Caco-2 (cell line): ENCODE data around the gene SMAD2. TPM values are rescaled to one million over a fixed set of nuclear protein-coding genes. Genes with fewer than 3 reads are reported as not detected.

Experiments used
- BruUV-seq: library from RNA; stranded (reverse); fragments of 400-500 nt; replicated peaks from 2 replicates; lab custom pipeline; 2021; lab: Mats Ljungman, UMichigan
- CTCF ChIA-PET: fragments of 300-600 bp; sonication (Branson Sonifier 250); formaldehyde crosslinking; loops from one replicate; lab custom pipeline; 2022; ENCODE audit warnings: antibody characterized with exemption; lab: Charles Lee
- POLR2A ChIA-PET: fragments of 300-600 bp; sonication (Branson Sonifier 250); formaldehyde crosslinking; loops from one replicate; lab custom pipeline; 2022; ENCODE audit warnings: antibody characterized with exemption; lab: Charles Lee
- DNase-seq, 2 experiments: peaks; one replicate each; pipeline versions ENCODE4 v3.0.0 to v3.0.0-alpha.2; 2020 to 2022
- H3K27me3 ChIP-seq: replicated peaks from 2 replicates; pipeline ENCODE4 v1.6.0; 2011; ENCODE audit warnings: low read length; ENCODE audit not compliant: control insufficient read depth, insufficient read depth
- H3K36me3 ChIP-seq: 2 replicates; pipeline ENCODE4 v1.5.1; 2011; ENCODE audit warnings: low read length; ENCODE audit not compliant: control insufficient read depth, insufficient read depth
- H3K4me1 ChIP-seq: fragments of 250-450 bp; sonication (Bioruptor Pico); 2 replicates; pipeline ENCODE4 v1.5.1; 2020; ENCODE audit warnings: mild to moderate bottlenecking
- H3K4me3 ChIP-seq: 2 replicates; pipeline ENCODE4 v1.5.1; 2011; ENCODE audit warnings: low read depth, mild to moderate bottlenecking, control low read depth, low read length
- H3K9me3 ChIP-seq: fragments of 250-450 bp; sonication (Bioruptor Pico); 2 replicates; pipeline ENCODE4 v1.5.1; 2020; ENCODE audit warnings: mild to moderate bottlenecking, moderate library complexity
- H3K27ac Mint-ChIP-seq: one replicate; pipeline ENCODE4 v1.8.0; 2022; ENCODE audit warnings: mixed read lengths; ENCODE audit not compliant: unreplicated experiment
- H3K27me3 Mint-ChIP-seq: one replicate; pipeline ENCODE4 v1.8.0; 2022; ENCODE audit warnings: mixed read lengths; ENCODE audit not compliant: insufficient read depth, unreplicated experiment
- H3K36me3 Mint-ChIP-seq: one replicate; pipeline ENCODE4 v1.8.0; 2022; ENCODE audit warnings: mild to moderate bottlenecking, mixed read lengths; ENCODE audit not compliant: insufficient read depth, unreplicated experiment
- H3K4me1 Mint-ChIP-seq: one replicate; pipeline ENCODE4 v1.8.0; 2022; ENCODE audit warnings: low read depth, mixed read lengths; ENCODE audit not compliant: unreplicated experiment
- H3K4me3 Mint-ChIP-seq: one replicate; pipeline ENCODE4 v1.8.0; 2022; ENCODE audit warnings: mild to moderate bottlenecking, moderate library complexity, mixed read lengths; ENCODE audit not compliant: unreplicated experiment
- H3K9me3 Mint-ChIP-seq: one replicate; pipeline ENCODE4 v1.8.0; 2022; ENCODE audit warnings: mixed read lengths; ENCODE audit not compliant: unreplicated experiment
- intact Hi-C: fragments of 100-400 bp; cut with micrococcal nuclease; formaldehyde crosslinking; loops from one replicate; pipeline ENCODE4 v1.10.0; 2022; ENCODE audit not compliant: unreplicated experiment
- total RNA-seq: library from RNA; stranded (reverse); gene quantifications from 2 replicates; pipeline ENCODE4 v1.2.3, GENCODE V29; 2022
- TF ChIP-seq, protein P1 (sequence below), 2 experiments: fragments of 200-600 bp in 1 of 2; IDR thresholded peaks; 1 replicate in 1 of 2; 2 replicates in 1 of 2; pipeline versions ENCODE4 v1.5.1 to v1.8.0; 2011 to 2022; ENCODE audit warnings: antibody characterized with exemption in 1 of 2, control low read depth in 1 of 2, inconsistent platforms in 1 of 2, low read depth in 1 of 2, low read length in 1 of 2, mild to moderate bottlenecking in 1 of 2, moderate library complexity in 1 of 2; ENCODE audit not compliant: insufficient read depth in 1 of 2, severe bottlenecking in 1 of 2, unreplicated experiment in 1 of 2

The SMAD2 gene
- total RNA-seq, 1 experiment from 2014 or later = 53.5 TPM

GRCh38 chr18:47887227-47887626 lies 43.2 kb downstream of the SMAD2 start:
- intact Hi-C loops = no loop called here

DNA sequence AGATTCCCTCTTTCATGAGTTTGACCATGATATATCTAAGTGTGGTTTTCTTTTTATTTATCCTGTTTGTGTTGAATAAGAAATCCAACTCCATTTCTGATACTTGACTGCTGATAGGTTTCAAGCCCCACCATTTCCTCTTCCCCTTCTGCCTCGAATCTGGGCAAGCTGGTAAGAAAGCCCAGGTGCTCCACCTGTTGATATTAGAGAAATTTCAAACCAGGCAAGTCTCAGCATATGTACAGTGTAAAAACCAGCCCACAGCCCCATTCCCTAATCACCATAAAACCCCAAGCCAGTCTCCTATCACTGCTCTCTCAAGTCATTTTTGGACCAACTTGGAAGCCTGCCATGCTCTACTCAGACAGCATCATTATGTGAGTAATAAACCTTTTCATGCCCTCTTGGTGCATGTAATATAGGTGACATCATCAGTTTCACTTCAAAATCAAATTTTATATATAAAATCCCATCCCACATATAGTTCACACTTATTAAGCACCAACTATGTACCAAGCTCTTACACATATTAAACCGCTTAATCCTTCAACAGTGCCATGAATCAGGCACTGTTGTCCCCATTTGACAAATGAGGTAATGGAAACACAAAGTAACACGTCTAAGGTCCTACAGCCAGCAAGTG lies 46.6 kb downstream of the SMAD2 start:
- intact Hi-C loops = no loop called here
- no peak overlapping the region for H3K4me3 ChIP-seq
- H3K36me3 Mint-ChIP-seq = peaks cover 16% of the 10 kb centered on the region
- H3K9me3 ChIP-seq = no peaks in the 10 kb centered on the region
- H3K27ac Mint-ChIP-seq = no peak overlapping the region
- H3K36me3 ChIP-seq = no peaks in the 10 kb centered on the region
- no peaks in the 10 kb centered on the region for H3K27me3 ChIP-seq
- no peaks in the 10 kb centered on the region for H3K4me1 Mint-ChIP-seq
- no peak for DNase-seq
- TF ChIP-seq, protein P1, sequence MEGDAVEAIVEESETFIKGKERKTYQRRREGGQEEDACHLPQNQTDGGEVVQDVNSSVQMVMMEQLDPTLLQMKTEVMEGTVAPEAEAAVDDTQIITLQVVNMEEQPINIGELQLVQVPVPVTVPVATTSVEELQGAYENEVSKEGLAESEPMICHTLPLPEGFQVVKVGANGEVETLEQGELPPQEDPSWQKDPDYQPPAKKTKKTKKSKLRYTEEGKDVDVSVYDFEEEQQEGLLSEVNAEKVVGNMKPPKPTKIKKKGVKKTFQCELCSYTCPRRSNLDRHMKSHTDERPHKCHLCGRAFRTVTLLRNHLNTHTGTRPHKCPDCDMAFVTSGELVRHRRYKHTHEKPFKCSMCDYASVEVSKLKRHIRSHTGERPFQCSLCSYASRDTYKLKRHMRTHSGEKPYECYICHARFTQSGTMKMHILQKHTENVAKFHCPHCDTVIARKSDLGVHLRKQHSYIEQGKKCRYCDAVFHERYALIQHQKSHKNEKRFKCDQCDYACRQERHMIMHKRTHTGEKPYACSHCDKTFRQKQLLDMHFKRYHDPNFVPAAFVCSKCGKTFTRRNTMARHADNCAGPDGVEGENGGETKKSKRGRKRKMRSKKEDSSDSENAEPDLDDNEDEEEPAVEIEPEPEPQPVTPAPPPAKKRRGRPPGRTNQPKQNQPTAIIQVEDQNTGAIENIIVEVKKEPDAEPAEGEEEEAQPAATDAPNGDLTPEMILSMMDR (IDR thresholded peaks at IDR 0.05; ENCODE audit: insufficient read depth in 1 of 2, low read depth in 1 of 2, low read length in 1 of 2, severe bottlenecking in 1 of 2, unreplicated experiment in 1 of 2) = no peak
- H3K4me3 Mint-ChIP-seq = no peak overlapping the region
- no TSS peak for BruUV-seq
- no peaks in the 10 kb centered on the region for H3K4me1 ChIP-seq
- ChIA-PET POLR2A (no interaction called here), CTCF (no interaction called here)
- H3K9me3 Mint-ChIP-seq = no peaks in the 10 kb centered on the region
- H3K27me3 Mint-ChIP-seq = no peaks in the 10 kb centered on the region

More at GRCh38 chr18:47887227-47887626, 43.2 kb downstream of the SMAD2 start:
- H3K27me3 Mint-ChIP-seq = no peaks in the 10 kb centered on the region
- POLR2A ChIA-PET = no interaction called here
- H3K27ac Mint-ChIP-seq = no peak overlapping the region
- H3K4me3 Mint-ChIP-seq = no peak overlapping the region
- BruUV-seq = no TSS peak
- no peaks in the 10 kb centered on the region for H3K4me1 Mint-ChIP-seq
- H3K9me3 Mint-ChIP-seq = no peaks in the 10 kb centered on the region
- Histone ChIP-seq H3K27me3 (no peaks in the 10 kb centered on the region), H3K4me1 (no peaks in the 10 kb centered on the region), H3K36me3 (no peaks in the 10 kb centered on the region), H3K9me3 (no peaks in the 10 kb centered on the region), H3K4me3 (no peak overlapping the region)
- peaks cover 7% of the 10 kb centered on the region for H3K36me3 Mint-ChIP-seq
- DNase-seq = no peak
- CTCF ChIA-PET = no interaction called here
- TF ChIP-seq, protein P1 (IDR thresholded peaks at IDR 0.05; ENCODE audit: insufficient read depth in 1 of 2, low read depth in 1 of 2, low read length in 1 of 2, severe bottlenecking in 1 of 2, unreplicated experiment in 1 of 2) = no peak

DNA sequence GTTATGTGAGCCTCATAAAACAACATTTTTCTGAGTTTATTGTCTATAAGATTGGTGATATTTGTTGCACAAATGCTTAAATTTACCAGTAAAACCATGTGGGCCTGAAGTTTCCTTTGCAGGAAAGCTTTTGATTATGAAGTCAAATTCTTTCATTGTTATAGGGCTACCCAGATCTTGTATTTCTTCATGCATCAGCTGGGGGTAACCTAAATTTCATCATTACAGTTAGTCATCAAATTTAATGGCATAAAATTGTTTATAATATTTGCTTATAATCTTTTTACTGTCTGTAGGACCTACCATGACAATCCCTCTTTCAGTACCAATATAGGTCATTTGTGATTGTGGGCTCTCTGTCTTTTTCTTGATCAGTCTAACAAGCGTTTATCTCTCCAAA lies 47.8 kb downstream of the SMAD2 start:
- Histone ChIP-seq H3K36me3 (no peaks in the 10 kb centered on the region), H3K27me3 (no peaks in the 10 kb centered on the region), H3K4me3 (no peak overlapping the region), H3K4me1 (no peaks in the 10 kb centered on the region), H3K9me3 (no peaks in the 10 kb centered on the region)
- Mint-ChIP-seq H3K27me3 (no peaks in the 10 kb centered on the region), H3K36me3 (peaks cover 16% of the 10 kb centered on the region), H3K4me1 (no peaks in the 10 kb centered on the region), H3K4me3 (no peak overlapping the region), H3K27ac (no peak overlapping the region), H3K9me3 (no peaks in the 10 kb centered on the region)
- intact Hi-C loops = no loop called here
- ChIA-PET CTCF (no interaction called here), POLR2A (no interaction called here)
- TF ChIP-seq, protein P1 (IDR thresholded peaks at IDR 0.05; ENCODE audit: insufficient read depth in 1 of 2, low read depth in 1 of 2, low read length in 1 of 2, severe bottlenecking in 1 of 2, unreplicated experiment in 1 of 2) = no peak
- no TSS peak for BruUV-seq
- DNase-seq = no peak
